Neutrophil (primary cell): ENCODE results near the gene CNTN4.

Experiments
- H3K27ac ChIP-seq: fragments of 200-600 bp; sonication (generic); 2 replicates; pipeline ENCODE4 v1.5.1; 2016; ENCODE audit warnings: mild to moderate bottlenecking, moderate library complexity
- H3K27me3 ChIP-seq: fragments of 200-600 bp; sonication (generic); 2 replicates; pipeline ENCODE4 v1.6.0; 2016; ENCODE audit warnings: mild to moderate bottlenecking
- H3K36me3 ChIP-seq: fragments of 200-600 bp; sonication (generic); 2 replicates; pipeline ENCODE4 v1.5.1; 2017
- H3K4me1 ChIP-seq, 2 experiments: fragments of 200-600 bp in 1 of 2; sonication (generic) in 1 of 2; 1 replicate in 1 of 2; 2 replicates in 1 of 2; pipeline versions ENCODE4 v1.5.1 to v1.6.1; 2013 to 2016; ENCODE audit warnings: low read depth in 1 of 2, low read length in 1 of 2, mild to moderate bottlenecking in 1 of 2, moderate library complexity in 1 of 2; ENCODE audit not compliant: control insufficient read depth in 1 of 2, insufficient read depth in 1 of 2
- H3K4me3 ChIP-seq, 2 experiments: fragments of 200-600 bp in 1 of 2; sonication (generic) in 1 of 2; 1 replicate in 1 of 2; 2 replicates in 1 of 2; pipeline ENCODE4 v1.5.1; 2013 to 2016; ENCODE audit warnings: low read depth in 1 of 2, low read length in 1 of 2, mild to moderate bottlenecking in 1 of 2, moderate library complexity in 1 of 2
- H3K9me3 ChIP-seq: fragments of 200-600 bp; sonication (generic); 2 replicates; pipeline ENCODE4 v1.5.1; 2016
- CTCF ChIP-seq: fragments of 200-600 bp; sonication (generic); IDR thresholded peaks from 2 replicates; pipeline ENCODE4 v1.5.1; 2016; ENCODE audit warnings: antibody characterized with exemption

Gene CNTN4

GRCh38 chr3:2262204-2262603 lies 163.5 kb downstream of the CNTN4 start:
- Histone ChIP-seq H3K27me3 (no peaks in the 10 kb centered on the region), H3K4me1 (no peaks in the 10 kb centered on the region), H3K4me3 (no peak overlapping the region), H3K36me3 (no peaks in the 10 kb centered on the region), H3K27ac (no peak overlapping the region), H3K9me3 (no peaks in the 10 kb centered on the region)
- no peak for TF ChIP-seq CTCF

- H3K36me3 ChIP-seq: no peaks in the 10 kb centered on the region
- H3K9me3 ChIP-seq: no peaks in the 10 kb centered on the region
- H3K4me3 ChIP-seq: no peak overlapping the region
- H3K27me3 ChIP-seq: no peaks in the 10 kb centered on the region
- TF ChIP-seq CTCF: no peak
- no peaks in the 10 kb centered on the region for H3K4me1 ChIP-seq
- no peak overlapping the region for H3K27ac ChIP-seq
Measured at GRCh38 chr3:2266606-2267005, 167.9 kb downstream of the CNTN4 start.

- Histone ChIP-seq H3K27me3 (no peaks in the 10 kb centered on the region), H3K4me3 (no peak overlapping the region), H3K27ac (no peak overlapping the region), H3K9me3 (no peaks in the 10 kb centered on the region), H3K36me3 (no peaks in the 10 kb centered on the region), H3K4me1 (no peaks in the 10 kb centered on the region)
- TF ChIP-seq CTCF: no peak
Measured at GRCh38 chr3:2268779-2269178, 170.1 kb downstream of the CNTN4 start.

- no peaks in the 10 kb centered on the region for H3K27me3 ChIP-seq
- no peaks in the 10 kb centered on the region for H3K4me1 ChIP-seq
- no peak for TF ChIP-seq CTCF
- H3K36me3 ChIP-seq: no peaks in the 10 kb centered on the region
- no peak overlapping the region for H3K27ac ChIP-seq
- H3K4me3 ChIP-seq: no peak overlapping the region
- no peaks in the 10 kb centered on the region for H3K9me3 ChIP-seq
Measured at GRCh38 chr3:2274526-2274925, 175.9 kb downstream of the CNTN4 start.

- Histone ChIP-seq H3K4me1 (no peaks in the 10 kb centered on the region), H3K27ac (no peak overlapping the region), H3K36me3 (no peaks in the 10 kb centered on the region), H3K4me3 (no peak overlapping the region), H3K9me3 (no peaks in the 10 kb centered on the region), H3K27me3 (no peaks in the 10 kb centered on the region)
- no peak for TF ChIP-seq CTCF
Measured at GRCh38 chr3:2283818-2284217, 185.2 kb downstream of the CNTN4 start.

- Histone ChIP-seq H3K27ac (no peak overlapping the region), H3K4me3 (no peak overlapping the region), H3K27me3 (no peaks in the 10 kb centered on the region), H3K4me1 (no peaks in the 10 kb centered on the region), H3K36me3 (no peaks in the 10 kb centered on the region), H3K9me3 (peaks cover 4% of the 10 kb centered on the region)
- no peak for TF ChIP-seq CTCF
Measured at GRCh38 chr3:2300938-2301337, 202.3 kb downstream of the CNTN4 start.
